NCI-H526 treated with DMSO at 0.1 percent for 48 hours (cell line): ENCODE results near the gene MTG2.
A peak's percentile ranks its signal among the peaks of the same experiment; 100 is the strongest.

Source experiments
- DNase-seq: peaks from one replicate; lab custom pipeline; 2025; lab: John Stamatoyannopoulos, UW

MTG2 gene

GRCh38 chr20:62233684-62234083, 50.9 kb downstream of the MTG2 start:
- DNase-seq = no peak

GRCh38 chr20:62234339-62234738, 51.5 kb downstream of the MTG2 start:
- DNase-seq = no peak

GRCh38 chr20:62235001-62235776, 52.4 kb downstream of the MTG2 start:
- DNase-seq = no peak

GRCh38 chr20:62235777-62236157, 52.9 kb downstream of the MTG2 start:
- no peak for DNase-seq

GRCh38 chr20:62236200-62236599, 53.4 kb downstream of the MTG2 start:
- DNase-seq = no peak

GRCh38 chr20:62236766-62237513, 54.1 kb downstream of the MTG2 start:
- no peak for DNase-seq

GRCh38 chr20:62237514-62237800, 54.6 kb downstream of the MTG2 start:
- no peak for DNase-seq

- DNase-seq = peak; percentile 98
Measured at GRCh38 chr20:62237801-62238568, 55.2 kb downstream of the MTG2 start, which contains the start of gene OSBPL2. Gene OSBPL2 (plus strand): TSS chr20:62238521. CDS start chr20:62256185, 17,664 bp downstream.

GRCh38 chr20:62238569-62239277, 55.9 kb downstream of the MTG2 start:
- peak; percentile 3 for DNase-seq

GRCh38 chr20:62239278-62239879, 56.6 kb downstream of the MTG2 start:
- no peak for DNase-seq

- no peak for DNase-seq
Measured at GRCh38 chr20:62240020-62240685, 57.3 kb downstream of the MTG2 start.

GRCh38 chr20:62241506-62241905, 58.7 kb downstream of the MTG2 start:
- DNase-seq = no peak

- no peak for DNase-seq
Measured at GRCh38 chr20:62242176-62242575, 59.3 kb downstream of the MTG2 start.

GRCh38 chr20:62243106-62243505, 60.3 kb downstream of the MTG2 start:
- no peak for DNase-seq

GRCh38 chr20:62243906-62244515, 61.2 kb downstream of the MTG2 start:
- no peak for DNase-seq

- DNase-seq = no peak
Measured at GRCh38 chr20:62244644-62245108, 61.8 kb downstream of the MTG2 start.

- no peak for DNase-seq
Measured at GRCh38 chr20:62245911-62246280, 63.1 kb downstream of the MTG2 start.

- no peak for DNase-seq
Measured at GRCh38 chr20:62246431-62246830, 63.6 kb downstream of the MTG2 start.

- no peak for DNase-seq
Measured at GRCh38 chr20:62246872-62247652, 64.2 kb downstream of the MTG2 start.
